HG03045 (cell line): Measurements from ENCODE around the gene EPS15.

Source experiments
- ATAC-seq: cut with Tn5 transposase; IDR thresholded peaks from one replicate; pipeline ENCODE4 v1.9.1; 2021; ENCODE audit warnings: mild to moderate bottlenecking, moderate library complexity; ENCODE audit not compliant: unreplicated experiment

Gene EPS15

DNA sequence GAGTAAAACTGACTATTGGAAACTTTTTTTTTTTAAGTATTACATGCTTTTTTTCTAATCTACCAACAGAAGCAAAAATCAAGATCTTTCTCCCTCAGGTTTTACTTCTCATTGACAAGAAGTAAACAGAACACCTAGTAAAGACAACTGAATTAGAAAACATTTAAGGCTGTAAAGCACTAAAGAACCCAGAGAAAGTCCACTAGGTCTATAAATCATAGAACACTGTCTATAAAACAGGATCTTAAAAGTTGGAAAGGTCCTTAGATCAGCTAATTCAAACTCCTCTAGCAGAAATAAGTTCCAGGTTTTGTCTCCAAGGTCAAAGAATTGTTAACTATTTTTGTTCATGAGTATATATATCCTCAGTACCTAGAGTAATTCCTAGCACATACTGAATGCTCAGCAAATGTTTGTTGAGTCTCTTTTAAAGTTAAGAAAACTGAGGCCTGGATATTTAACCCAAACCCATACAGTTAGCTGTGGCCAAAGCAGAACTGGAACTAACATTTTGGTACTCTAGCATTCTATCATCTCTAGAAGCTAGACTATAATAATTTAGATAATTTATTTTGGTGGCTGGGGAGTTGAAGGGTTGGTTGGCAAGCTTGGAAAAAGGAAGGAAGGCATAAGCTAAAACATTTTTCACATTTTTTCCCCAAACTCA, 3.0 kb downstream of the EPS15 start:
- no peak for ATAC-seq

DNA sequence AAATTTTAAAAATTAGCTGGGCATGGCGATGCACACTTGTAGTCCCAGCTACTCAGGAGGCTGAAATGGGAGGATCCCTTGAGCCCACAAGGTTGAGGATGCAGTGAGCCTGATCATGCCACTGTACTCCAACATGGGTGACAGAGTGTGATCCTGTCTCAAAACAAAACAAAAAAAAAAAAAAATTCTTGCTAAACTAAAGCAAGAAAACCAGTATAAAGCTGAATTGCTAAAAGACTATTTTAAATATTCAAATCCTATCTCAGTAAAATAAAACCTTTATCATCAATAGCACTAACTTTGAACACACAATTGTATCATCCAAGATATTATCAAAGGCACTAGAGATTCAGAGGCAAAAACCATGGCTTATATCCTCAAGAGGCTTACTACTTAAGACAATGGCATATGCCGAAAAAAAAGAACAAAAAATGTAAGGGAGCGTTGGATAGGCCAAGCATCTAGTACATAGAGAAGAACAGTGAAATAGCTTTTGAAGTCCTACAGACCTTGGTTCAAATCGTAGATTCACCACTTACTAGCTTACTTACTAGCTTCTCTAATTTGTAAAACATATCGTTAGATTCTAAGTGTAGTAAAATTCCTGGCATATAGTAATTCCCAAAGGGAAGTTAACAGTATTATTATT, 3.6 kb downstream of the EPS15 start:
- ATAC-seq, result no peak

DNA sequence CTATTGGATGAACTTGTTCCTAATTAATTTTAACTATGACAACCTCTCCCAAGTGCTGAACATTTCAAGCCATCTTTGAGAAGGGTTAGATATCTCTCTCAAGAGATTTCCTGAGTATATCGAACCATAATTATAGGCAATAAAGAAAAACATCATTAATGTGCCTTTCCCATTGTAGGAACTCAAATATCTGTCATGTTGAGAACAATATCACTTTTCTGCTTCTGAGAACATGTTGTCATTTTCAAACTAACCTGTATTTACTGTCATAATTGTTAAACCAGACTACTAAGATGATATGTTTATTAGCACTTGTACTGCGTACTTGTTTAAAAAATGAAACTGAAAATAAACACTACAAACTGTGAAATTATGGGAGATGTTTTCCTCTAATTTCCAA, 4.3 kb downstream of the EPS15 start:
- no peak for ATAC-seq

DNA sequence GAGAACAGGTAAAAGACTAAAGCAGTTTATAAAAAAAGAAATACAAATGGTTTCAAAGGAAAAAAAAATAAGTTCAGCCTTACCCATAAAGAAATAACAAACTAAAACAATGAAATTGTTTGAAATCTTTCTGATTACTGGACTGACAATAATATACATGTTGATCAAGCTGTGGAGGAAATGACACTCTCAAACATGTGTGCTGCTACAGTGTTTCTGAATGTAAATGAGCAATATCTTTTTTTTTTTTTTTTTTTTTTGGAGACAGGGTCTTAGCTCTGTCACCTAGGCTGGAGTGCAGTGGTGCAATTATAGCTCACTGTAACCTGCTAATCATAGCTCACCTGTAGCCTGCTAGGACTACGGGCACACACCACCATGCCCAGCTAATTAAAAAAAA, 6.5 kb downstream of the EPS15 start:
- ATAC-seq, result no peak

DNA sequence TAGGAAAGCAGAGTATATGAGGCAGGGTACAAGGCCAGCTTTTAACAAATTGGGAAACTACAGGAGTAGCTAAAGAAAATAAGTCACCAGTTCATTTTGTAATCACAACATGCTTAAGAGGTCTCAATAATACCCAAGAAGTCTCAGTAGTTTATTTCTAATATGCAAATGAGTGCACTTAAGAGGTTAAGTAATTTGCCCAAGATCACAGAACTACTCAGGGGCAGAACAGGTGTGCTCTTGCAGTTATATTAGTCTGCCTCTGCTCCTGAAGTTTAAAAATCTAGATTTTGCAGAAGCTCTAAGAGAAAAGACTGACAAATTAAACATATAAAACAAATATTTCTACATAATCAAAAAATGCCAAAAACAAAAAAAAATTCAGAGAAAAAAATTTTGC, 6.9 kb downstream of the EPS15 start:
- no peak for ATAC-seq

DNA sequence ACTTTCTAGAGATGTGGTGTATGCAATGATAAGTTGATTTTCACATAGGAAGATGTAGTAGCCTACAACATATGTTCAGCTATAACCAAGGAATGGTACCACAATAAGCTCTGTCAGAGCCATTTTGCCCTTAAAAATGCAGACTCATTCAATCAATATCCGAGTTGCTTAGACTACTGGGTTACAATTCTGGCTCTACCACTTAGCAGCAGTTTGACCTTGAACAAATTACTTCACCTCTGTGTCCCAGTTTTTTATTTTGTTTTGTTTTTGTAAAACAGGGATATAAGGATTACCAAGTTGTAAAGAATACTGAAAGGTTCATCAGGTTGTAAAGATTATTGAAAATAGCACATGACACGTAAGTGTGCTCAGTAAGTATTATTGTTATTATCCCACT, 9.3 kb downstream of the EPS15 start:
- no peak for ATAC-seq

DNA sequence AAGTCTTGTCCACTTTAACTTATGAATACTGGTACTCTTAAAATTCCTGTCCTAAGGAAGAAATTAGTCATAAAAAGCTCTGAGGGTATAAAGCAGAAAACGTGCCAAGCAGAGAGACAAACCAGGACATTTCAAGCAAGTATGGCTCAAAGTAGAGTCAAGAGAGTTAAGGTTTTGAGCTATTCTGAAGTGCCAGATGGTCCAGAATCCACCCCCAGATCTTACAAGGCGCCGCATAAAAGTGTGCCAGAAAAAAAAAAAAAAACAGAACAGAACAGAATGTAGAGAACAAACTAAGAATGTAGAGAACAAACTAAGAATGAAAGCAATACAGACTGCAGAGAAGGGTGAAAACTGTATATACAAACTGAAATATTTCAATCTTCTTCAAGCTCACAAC, 12.5 kb downstream of the EPS15 start:
- ATAC-seq, result peak; percentile 37

DNA sequence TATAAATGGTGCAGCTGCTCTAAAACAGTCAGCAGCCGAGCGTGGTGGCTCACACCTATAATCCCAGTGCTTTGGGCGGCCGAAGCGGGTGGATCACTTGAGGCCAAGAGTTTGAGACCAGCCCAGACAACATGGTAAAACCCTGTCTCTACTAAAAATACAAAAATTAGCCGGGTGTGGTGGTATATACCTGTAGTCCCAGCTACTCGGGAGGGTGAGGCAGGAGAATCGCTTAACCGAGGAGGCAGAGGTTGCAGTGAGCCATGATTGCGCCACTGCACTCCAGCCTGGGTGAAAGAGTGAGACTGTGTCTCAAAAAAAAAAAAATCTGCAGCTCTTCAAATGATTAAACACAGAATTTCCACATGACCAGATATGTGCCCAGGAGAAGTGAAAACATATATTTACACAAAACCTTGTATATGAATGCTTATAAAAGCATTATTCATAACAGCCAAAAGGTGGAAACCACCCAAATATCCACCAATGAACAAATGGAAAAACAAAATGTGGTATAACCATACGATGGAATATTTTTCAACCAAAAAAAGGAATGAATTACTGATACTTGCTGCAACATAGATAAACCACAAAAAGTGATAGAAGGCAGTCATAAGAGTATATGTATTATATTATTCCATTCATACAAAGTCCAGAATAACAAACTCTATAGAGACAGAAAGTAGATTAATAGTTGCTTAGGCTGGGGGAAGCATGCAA, 14.1 kb downstream of the EPS15 start:
- no peak for ATAC-seq

DNA sequence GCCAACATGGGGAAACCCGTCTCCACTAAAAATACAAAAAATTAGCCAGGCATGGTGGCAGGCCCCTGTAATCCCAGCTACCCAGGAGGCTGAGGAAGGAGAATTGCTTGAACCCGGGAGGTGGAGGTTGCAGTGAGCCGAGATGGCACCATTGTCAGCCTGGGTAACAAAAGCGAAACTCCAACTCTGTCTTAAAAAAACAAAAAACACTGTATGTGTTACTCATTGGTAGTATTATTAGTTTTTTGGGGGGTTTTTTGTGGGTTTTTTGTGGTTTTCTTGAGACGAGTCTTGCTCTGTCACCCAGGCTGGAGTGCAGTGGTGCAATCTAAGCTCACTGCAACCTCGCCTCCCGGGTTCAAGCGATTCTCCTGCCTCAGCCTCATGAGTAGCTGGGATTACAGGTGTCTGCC, 17.8 kb downstream of the EPS15 start:
- ATAC-seq, result peak; percentile 73

DNA sequence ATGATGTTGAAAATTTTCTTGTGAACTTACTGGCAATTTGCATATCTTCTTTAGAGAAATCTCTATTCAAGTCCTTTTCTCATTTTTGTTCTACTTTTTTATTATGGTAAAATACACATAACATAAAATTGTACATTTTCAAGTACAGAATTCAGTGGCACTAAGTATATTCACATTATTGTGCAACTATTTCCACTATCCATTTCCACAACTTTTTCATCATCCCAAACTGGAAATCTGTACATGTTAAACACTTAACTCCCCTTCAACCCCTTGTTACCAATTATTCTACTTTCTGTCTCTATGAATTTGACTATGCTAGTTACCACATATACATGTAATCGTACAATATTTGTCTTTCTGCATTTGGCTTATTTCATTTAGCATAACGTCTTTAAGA, 19.4 kb downstream of the EPS15 start:
- no peak for ATAC-seq

DNA sequence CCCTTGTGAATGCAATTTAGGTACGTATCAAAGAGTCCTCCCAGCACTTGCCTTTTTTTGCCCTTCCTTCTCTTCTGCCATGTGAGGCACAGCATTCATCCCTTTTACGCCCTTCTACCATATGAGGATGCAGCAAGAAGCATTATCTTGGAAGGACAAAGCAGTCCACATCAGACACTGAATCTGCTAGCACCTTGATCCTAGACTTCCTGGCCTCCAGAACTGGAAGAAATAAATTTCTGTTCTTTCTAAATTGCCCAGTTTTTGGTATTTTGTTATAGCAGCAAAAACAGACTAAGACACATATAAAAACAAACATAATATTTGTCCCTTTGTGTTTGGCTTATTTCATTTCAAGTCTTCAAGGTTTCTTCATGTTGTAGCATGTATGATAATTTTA, 20.1 kb downstream of the EPS15 start:
- ATAC-seq, result no peak

DNA sequence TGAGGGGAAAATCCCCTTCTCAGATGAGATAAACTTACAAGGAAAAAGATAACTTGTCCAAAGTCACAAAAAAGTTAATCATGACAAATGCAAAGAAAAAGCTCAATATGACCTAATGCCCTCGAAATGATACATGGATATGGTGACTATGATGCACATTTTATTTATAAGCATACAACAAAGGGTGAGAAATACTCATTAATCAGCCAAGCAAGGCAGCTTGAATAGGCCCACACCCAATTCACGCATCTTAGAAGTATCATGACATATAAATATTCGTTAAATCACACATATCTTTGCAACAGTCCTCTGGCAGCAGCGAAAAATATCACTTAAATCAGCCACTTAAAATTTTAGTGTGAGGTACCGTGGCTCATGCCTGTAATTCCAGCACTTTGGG, 21.7 kb downstream of the EPS15 start:
- ATAC-seq, result no peak

DNA sequence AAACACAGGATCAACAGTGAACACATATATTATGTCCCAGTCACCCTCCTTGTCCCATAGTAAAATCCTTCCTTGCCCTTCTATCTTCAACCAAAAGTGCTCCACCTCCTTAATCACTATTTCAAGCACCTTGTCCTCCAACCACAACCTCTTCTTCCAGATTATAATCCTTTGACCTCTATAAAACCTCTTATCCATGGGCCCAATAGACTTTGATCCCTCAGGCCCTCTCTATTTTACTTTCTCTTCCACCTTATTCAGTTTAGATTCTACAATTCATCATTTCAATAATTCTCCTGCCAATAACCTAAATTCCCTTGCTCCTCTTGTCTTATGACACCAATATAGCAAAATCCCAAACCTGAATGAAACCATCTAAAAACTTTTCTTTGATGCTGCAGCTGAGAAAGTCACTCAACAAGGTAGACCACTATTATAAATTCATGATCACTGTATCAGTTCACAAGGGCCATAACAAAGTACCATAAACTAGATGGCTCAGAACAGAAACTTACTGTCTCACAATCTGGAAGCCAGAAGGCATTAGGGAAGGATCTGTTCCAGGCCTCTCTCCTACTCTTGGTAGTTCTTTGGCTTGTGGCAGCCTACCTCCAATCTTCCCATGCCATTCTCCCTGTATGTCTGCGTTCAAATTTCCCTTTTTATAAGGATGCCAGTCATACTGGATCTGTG, 24.8 kb downstream of the EPS15 start:
- no peak for ATAC-seq

DNA sequence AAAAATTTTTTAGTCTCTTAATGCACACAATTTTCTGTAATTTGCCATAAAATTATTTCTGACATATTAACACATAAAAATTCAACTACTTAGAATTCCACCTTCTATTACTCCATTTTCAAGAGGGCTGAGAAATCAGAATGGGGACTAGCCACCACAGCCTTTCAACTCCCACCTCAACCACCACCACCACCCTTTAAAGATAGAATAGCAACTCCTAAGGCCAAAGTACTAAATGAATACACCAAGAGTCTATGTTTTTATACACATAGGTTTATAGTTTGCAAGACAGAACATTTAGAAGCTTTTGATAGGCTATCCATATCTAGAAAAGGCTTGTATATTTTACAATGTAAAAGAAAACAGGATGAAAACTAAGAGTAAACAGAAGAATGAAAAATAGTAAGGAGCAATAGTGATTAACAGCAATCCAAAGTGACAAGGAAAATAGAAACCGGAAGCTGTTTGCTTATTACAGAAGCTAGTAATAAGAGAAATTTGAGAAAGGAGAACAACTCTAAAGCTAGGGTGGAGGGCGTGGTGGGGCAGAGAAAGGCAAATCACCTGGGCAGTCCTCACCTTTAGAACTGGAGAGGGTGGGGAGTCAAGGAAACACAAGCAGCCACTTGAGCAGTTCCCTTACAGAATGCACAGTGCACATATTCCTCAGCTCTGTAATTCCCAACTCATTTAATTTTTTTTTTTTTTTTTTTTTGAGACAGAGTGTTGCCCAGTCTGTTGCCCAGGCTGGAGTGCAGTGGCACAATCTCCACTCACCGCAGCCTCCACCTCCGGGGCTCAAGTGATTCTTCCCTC, 27.7 kb downstream of the EPS15 start:
- ATAC-seq, result no peak

DNA sequence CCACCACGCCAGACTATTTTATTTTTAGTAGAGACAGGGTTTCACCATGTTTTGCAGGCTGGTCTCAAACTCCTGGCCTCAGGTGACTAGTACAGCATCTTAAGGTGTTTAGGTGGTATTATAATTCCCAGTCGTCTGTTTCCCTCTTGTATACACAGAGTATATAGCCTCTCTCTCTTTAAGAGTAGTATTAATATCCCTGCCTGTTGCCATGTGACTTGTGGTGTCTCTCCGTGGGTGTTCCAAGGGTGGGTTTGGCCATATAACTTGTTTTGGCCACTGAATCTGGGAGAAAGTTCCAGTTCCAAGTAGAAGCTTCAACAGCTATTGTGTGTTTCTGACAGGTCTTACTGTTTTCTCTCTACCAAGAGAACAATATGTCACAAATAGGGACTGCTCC, 29.6 kb downstream of the EPS15 start:
- ATAC-seq, result no peak

DNA sequence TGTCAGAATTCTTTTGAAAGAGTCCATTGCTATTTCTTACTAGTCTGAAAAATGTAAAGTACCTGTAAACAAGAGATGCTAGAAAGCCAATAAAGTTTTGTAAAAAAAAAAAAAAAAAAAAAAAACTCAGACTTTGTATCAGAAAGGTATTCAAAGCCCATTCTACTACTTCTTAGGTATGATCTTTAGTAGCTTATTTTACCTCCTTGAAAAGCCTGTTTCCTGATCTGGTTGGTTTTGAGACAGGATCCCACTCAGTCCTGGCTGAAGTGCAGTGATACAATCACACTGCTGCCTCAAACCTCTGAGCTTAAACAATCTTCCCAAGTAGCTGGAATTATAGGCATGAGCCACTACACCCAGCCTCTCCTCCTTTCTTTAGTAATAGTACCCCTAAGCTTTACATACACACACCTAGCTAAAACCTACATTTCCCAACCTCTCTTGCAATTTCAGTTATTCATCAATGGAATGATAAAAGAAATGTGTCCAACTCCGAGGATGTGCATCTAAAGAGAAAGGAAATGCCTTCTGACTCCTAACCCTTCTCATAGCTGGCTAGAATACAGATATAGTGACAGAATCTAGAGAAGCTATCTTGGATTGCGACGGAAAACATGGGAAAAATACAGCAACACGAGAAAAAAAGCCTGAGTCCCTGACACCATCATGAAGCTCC, 30.6 kb downstream of the EPS15 start:
- no peak for ATAC-seq

DNA sequence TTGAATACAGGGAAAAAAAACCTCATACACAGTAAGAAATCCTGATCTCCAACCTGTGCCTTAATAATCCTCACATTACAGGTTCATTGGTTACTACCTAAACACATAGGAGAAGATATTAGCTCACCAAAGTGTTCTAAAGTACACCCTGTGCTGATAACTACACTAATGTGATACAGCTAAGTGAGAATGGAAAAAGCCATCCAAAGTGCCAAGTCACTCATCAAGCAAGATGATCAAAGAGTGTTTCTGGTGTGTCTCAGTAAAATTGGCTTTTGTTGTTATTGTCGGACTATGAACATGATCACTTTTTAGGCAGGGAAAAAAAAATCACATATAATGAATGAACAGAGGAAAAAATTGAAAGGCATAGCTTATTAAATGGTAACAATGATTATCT, 31.4 kb downstream of the EPS15 start:
- no peak for ATAC-seq

DNA sequence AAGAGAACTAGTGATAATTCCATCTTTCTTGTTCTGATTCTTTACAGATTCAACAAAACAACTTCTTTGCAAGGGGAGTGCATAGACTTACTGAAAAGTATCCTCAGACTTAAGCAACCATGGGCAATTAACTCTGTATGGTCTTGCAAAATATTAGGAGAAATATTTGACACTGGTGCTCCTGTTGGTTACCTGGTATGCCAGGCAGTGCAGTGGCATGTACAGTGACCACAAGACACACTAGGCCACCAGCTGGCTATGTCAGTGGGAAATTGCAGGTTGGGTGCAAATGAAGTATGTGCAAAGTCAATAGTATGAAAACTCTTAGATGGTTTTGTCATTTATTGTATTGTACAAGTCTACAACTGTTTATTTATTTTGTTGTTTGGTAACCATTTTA, 34.5 kb downstream of the EPS15 start:
- no peak for ATAC-seq

DNA sequence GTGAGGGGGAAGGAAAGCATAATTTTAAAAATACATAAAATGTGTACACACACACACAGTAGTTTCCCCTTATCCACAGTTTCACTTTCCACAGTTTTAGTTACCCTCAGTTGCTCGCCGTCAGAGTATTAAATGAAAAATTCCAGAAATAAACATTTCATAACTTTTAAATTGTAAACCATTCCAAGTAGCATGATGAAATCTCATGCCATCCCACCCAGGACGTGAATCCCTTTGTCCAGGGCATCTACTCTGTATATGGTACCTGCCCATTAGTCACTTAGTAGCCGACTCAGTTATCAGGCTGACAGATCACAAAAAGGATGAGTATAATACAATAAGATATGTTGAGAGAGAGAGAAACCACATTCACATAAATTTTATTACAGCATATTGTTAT, 36.2 kb downstream of the EPS15 start:
- ATAC-seq, result no peak
